Chondrocyte (in vitro differentiated cells): Measurements from ENCODE around the gene NUAK1. TPM values are rescaled to one million over a fixed set of nuclear protein-coding genes. Genes with fewer than 3 reads are reported as not detected.

Experiments
- DNase-seq: peaks from one replicate; pipeline ENCODE4 v3.0.0; 2021; ENCODE audit warnings: mixed read lengths, low spot score
- H3K27ac Mint-ChIP-seq: one replicate; pipeline ENCODE4 v1.8.0; 2021; ENCODE audit warnings: mild to moderate bottlenecking, moderate library complexity, mixed read lengths; ENCODE audit not compliant: unreplicated experiment
- H3K27me3 Mint-ChIP-seq: 2 replicates; pipeline ENCODE4 v1.8.0; 2021; ENCODE audit warnings: low read depth, mixed read lengths
- H3K36me3 Mint-ChIP-seq: 2 replicates; pipeline ENCODE4 v1.8.0; 2021; ENCODE audit warnings: low read depth, mixed read lengths
- H3K4me1 Mint-ChIP-seq: 2 replicates; pipeline ENCODE4 v1.8.0; 2021; ENCODE audit warnings: low read depth, mild to moderate bottlenecking, mixed read lengths
- H3K4me3 Mint-ChIP-seq: one replicate; pipeline ENCODE4 v1.8.0; 2021; ENCODE audit warnings: mild to moderate bottlenecking, moderate library complexity, mixed read lengths; ENCODE audit not compliant: unreplicated experiment
- H3K9me3 Mint-ChIP-seq: 2 replicates; pipeline ENCODE4 v1.8.0; 2021; ENCODE audit warnings: low read depth, mixed read lengths
- total RNA-seq: library from RNA; stranded (reverse); gene quantifications from 3 replicates; pipeline ENCODE4 v1.2.1, GENCODE V29; 2021
- TF ChIP-seq, protein P1 (sequence below): fragments of 200-600 bp; sonication (generic); IDR thresholded peaks from 2 replicates; pipeline ENCODE4 v1.5.0; 2021; ENCODE audit warnings: antibody characterized with exemption, mild to moderate bottlenecking, moderate library complexity

Gene NUAK1
- total RNA-seq, 1 donor from 2014 or later, result 78.1 TPM

DNA sequence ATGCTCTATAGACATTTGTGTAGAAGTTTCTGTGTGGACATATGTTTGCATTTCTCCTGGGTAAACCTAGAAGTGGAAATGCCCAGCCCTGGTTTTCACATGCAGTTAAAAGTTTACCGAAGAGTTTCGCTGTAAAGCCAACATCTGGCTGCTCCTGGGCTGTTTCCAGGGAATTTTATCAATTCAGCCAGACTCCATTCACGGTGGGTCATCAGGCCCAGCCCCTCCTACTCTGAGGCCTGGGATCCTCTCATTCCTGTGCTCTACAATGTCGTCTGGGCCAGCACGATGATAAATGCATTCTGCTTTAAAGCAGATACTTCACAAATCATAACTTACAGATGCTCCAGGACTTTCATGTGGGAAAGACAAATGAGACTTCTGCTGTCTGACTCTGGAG is 7.1 kb downstream of the NUAK1 start:
- no peak for DNase-seq
- Mint-ChIP-seq H3K4me1 (peaks cover 92% of the 10 kb centered on the region), H3K4me3 (peak overlapping the region; percentile 11), H3K27me3 (no peaks in the 10 kb centered on the region), H3K27ac (peak overlapping the region; percentile 86), H3K9me3 (no peaks in the 10 kb centered on the region), H3K36me3 (peaks cover 14% of the 10 kb centered on the region)
- TF ChIP-seq, protein P1, sequence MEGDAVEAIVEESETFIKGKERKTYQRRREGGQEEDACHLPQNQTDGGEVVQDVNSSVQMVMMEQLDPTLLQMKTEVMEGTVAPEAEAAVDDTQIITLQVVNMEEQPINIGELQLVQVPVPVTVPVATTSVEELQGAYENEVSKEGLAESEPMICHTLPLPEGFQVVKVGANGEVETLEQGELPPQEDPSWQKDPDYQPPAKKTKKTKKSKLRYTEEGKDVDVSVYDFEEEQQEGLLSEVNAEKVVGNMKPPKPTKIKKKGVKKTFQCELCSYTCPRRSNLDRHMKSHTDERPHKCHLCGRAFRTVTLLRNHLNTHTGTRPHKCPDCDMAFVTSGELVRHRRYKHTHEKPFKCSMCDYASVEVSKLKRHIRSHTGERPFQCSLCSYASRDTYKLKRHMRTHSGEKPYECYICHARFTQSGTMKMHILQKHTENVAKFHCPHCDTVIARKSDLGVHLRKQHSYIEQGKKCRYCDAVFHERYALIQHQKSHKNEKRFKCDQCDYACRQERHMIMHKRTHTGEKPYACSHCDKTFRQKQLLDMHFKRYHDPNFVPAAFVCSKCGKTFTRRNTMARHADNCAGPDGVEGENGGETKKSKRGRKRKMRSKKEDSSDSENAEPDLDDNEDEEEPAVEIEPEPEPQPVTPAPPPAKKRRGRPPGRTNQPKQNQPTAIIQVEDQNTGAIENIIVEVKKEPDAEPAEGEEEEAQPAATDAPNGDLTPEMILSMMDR, result no peak

GRCh38 chr12:106130474-106131113 is 8.2 kb downstream of the NUAK1 start:
- Mint-ChIP-seq H3K4me3 (no peak overlapping the region), H3K9me3 (no peaks in the 10 kb centered on the region), H3K36me3 (peaks cover 10% of the 10 kb centered on the region), H3K4me1 (peaks cover 100% of the 10 kb centered on the region), H3K27ac (peak overlapping the region; percentile 86), H3K27me3 (no peaks in the 10 kb centered on the region)
- TF ChIP-seq, protein P1, result no peak
- no peak for DNase-seq

- peak overlapping the region; percentile 83 for H3K27ac Mint-ChIP-seq
- no peaks in the 10 kb centered on the region for H3K27me3 Mint-ChIP-seq
These were observed 10.0 kb downstream of the NUAK1 start for GRCh38 chr12:106128585-106129328.

GRCh38 chr12:106127338-106128126 is 11.2 kb downstream of the NUAK1 start:
- no peak for DNase-seq
- H3K4me3 Mint-ChIP-seq, result peak overlapping the region; percentile 37
- no peaks in the 10 kb centered on the region for H3K9me3 Mint-ChIP-seq
- peaks cover 100% of the 10 kb centered on the region for H3K4me1 Mint-ChIP-seq
- TF ChIP-seq, protein P1, result peak; percentile 53
- H3K36me3 Mint-ChIP-seq, result peaks cover 8% of the 10 kb centered on the region
- H3K27me3 Mint-ChIP-seq, result no peaks in the 10 kb centered on the region
- peak overlapping the region; percentile 83 for H3K27ac Mint-ChIP-seq

More at GRCh38 chr12:106128585-106129328, 10.0 kb downstream of the NUAK1 start:
- DNase-seq, result no peak
- Mint-ChIP-seq H3K36me3 (peaks cover 8% of the 10 kb centered on the region), H3K9me3 (no peaks in the 10 kb centered on the region), H3K4me3 (no peak overlapping the region), H3K4me1 (peaks cover 100% of the 10 kb centered on the region)
- TF ChIP-seq, protein P1, result no peak
